ENCODE measurements around the gene TLR2.

GRCh38 chr4:153652051-153652784 is 31.9 kb upstream of the TLR2 start:
- TF ChIP-seq MXI1 (IDR thresholded peaks at IDR 0.05; ENCODE audit: low read depth, low read length) (no peak), HCFC1 (IDR thresholded peaks at IDR 0.05; ENCODE audit: low read length) (no peak), JUND (IDR thresholded peaks at IDR 0.05; ENCODE audit: low read depth, low read length) (no peak)

Measured in GM12878 (cell line).